SK-N-SH (cell line): ENCODE measurements around the gene ZBTB46.

Experiments
- CTCF ChIP-seq: fragments of 200-600 bp; sonication (generic); IDR thresholded peaks from 2 replicates; pipeline ENCODE4 v1.6.1; 2017; ENCODE audit warnings: antibody characterized with exemption, mild to moderate bottlenecking, moderate library complexity
- EP300 ChIP-seq, 2 experiments: IDR thresholded peaks; 2 replicates each; pipeline versions ENCODE4 v1.4.0 to v1.6.1; 2012; ENCODE audit warnings: borderline replicate concordance in 1 of 2, low read depth in 1 of 2, low read length in 1 of 2
- FOXJ3 ChIP-seq: sonication (generic); formaldehyde crosslinking; IDR thresholded peaks from 2 replicates; pipeline ENCODE4 v1.5.1; 2020; ENCODE audit warnings: mild to moderate bottlenecking, missing genetic modification reagents
- FOXM1 ChIP-seq: IDR thresholded peaks from 2 replicates; pipeline ENCODE4 v1.4.0; 2012; ENCODE audit warnings: low read depth, mild to moderate bottlenecking
- GABPA ChIP-seq: IDR thresholded peaks from 2 replicates; pipeline ENCODE4 v1.4.0; 2012; ENCODE audit warnings: low read depth, mild to moderate bottlenecking
- IRF3 ChIP-seq: fragments of 150-350 bp; IDR thresholded peaks from 2 replicates; pipeline ENCODE4 v1.6.1; 2016; ENCODE audit warnings: mild to moderate bottlenecking, low read depth, low read length
- POLR2AphosphoS5 ChIP-seq: IDR thresholded peaks from 2 replicates; pipeline ENCODE4 v1.6.1; 2012; ENCODE audit warnings: low read depth, low read length
- REST ChIP-seq: IDR thresholded peaks from 2 replicates; pipeline ENCODE4 v1.6.1; 2012; ENCODE audit warnings: mild to moderate bottlenecking, low read depth, low read length, moderate library complexity
- RFX5 ChIP-seq: IDR thresholded peaks from 2 replicates; pipeline ENCODE4 v1.6.1; 2012; ENCODE audit warnings: mild to moderate bottlenecking, improper control_type of control experiment, low read length
- TEAD4 ChIP-seq: IDR thresholded peaks from 2 replicates; pipeline ENCODE4 v1.4.0; 2012; ENCODE audit warnings: mild to moderate bottlenecking, borderline replicate concordance; ENCODE audit not compliant: insufficient read depth

GRCh38 chr20:63703471-63703975 lies 127.5 kb downstream of the ZBTB46 start:
- no peak for TF ChIP-seq CTCF
- no peak for TF ChIP-seq FOXJ3 (CRISPR knock-in tag)
- TF ChIP-seq EP300 (IDR thresholded peaks at IDR 0.05; ENCODE audit: borderline replicate concordance in 1 of 2, low read depth in 1 of 2, low read length in 1 of 2) = no peak
- no peak for TF ChIP-seq IRF3
- TF ChIP-seq FOXM1 = no peak
- TF ChIP-seq GABPA = no peak
- TF ChIP-seq TEAD4 = no peak
- TF ChIP-seq REST = no peak
- no peak for TF ChIP-seq POLR2AphosphoS5
- TF ChIP-seq RFX5 = no peak
